NT2/D1 (cell line): ENCODE results near the gene FBXW9.
"Not testable (repeated sequence)": the region's sequence is repeated elsewhere in the genome, so short reads cannot be mapped to it uniquely, and the experiment has no call there.

Experiments used
- DNase-seq: peaks from one replicate; pipeline ENCODE4 v3.0.0-alpha.2; 2011; ENCODE audit warnings: low read depth, low spot score
- H3K27me3 ChIP-seq: 2 replicates; pipeline ENCODE4 v1.6.0; 2011; ENCODE audit warnings: mild to moderate bottlenecking; ENCODE audit not compliant: insufficient read length, insufficient read depth
- H3K36me3 ChIP-seq: 2 replicates; pipeline ENCODE4 v1.6.1; 2011; ENCODE audit warnings: mild to moderate bottlenecking, low read length, mixed read lengths; ENCODE audit not compliant: insufficient read depth, insufficient read length
- H3K4me1 ChIP-seq: 2 replicates; pipeline ENCODE4 v1.5.1; 2011; ENCODE audit not compliant: insufficient read depth, insufficient read length
- H3K4me3 ChIP-seq: 2 replicates; pipeline ENCODE4 v1.5.1; 2011; ENCODE audit warnings: low read depth; ENCODE audit not compliant: insufficient read length
- H3K9ac ChIP-seq: 2 replicates; pipeline ENCODE4 v1.6.0; 2011; ENCODE audit warnings: low read depth; ENCODE audit not compliant: insufficient read length
- H3K9me3 ChIP-seq: 2 replicates; pipeline ENCODE4 v1.5.1; 2011; ENCODE audit warnings: mild to moderate bottlenecking, low read length; ENCODE audit not compliant: insufficient read depth
- SUZ12 ChIP-seq: IDR thresholded peaks from 2 replicates; pipeline ENCODE4 v1.6.1; 2011; ENCODE audit not compliant: insufficient read length, insufficient read depth; ENCODE audit errors: extremely low read depth
- YY1 ChIP-seq: IDR thresholded peaks from 2 replicates; pipeline ENCODE4 v1.6.1; 2011; ENCODE audit not compliant: insufficient read length, insufficient read depth
- ZNF274 ChIP-seq: IDR thresholded peaks from 2 replicates; pipeline ENCODE4 v1.6.1; 2011; ENCODE audit warnings: mild to moderate bottlenecking, low read depth, low read length

The FBXW9 gene

DNA sequence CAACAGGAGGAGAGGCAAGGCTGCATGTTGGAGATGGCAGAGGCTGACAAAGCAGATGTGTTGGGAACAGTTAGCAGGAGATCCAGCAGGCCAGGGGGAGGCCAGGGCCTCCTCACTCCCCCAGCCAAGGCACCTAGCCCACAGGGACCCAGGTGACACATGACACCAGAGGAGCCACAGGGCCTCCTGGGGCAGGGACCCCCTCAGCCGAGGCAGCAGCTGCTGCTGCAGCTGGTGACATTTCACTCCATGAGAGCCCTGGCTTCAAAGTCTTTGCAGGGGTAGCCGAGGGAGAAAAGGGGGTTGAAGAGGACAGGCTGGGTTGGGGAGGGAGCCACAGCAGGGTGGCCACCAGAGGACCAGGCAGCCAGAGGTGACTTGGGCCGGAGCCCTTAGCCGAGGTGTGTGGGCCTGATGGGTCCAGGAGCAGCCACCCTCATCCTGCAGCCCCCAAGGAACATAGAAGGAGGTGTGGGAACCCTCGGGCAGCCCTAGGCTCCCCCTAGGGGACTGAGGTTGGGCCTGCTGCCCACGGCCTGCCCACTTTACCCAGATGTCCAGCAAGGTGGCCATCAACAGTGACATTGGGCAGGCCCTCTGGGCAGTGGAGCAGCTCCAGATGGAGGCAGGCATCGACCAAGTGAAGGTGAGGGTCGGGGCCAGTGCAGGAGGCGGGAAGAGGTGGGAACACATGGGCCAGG is 8.8 kb downstream of the FBXW9 start, which contains the start of gene GNG14:
Gene GNG14, plus strand, starts transcription at position 503 of the 701 bp plus-strand sequence. Its CDS starts 51 bp downstream, at position 554.
- H3K36me3 ChIP-seq, result peaks cover 53% of the 10 kb centered on the region
- H3K4me3 ChIP-seq, result no peak within 1 kb of the TSS
- H3K9me3 ChIP-seq, result no peaks in the 10 kb centered on the region
- peaks cover 4% of the 10 kb centered on the region for H3K4me1 ChIP-seq
- peak within 1 kb of the TSS; percentile 21 for H3K9ac ChIP-seq
- H3K27me3 ChIP-seq, result no peaks in the 10 kb centered on the region
- no peak for DNase-seq
- no peak for TF ChIP-seq YY1

DNA sequence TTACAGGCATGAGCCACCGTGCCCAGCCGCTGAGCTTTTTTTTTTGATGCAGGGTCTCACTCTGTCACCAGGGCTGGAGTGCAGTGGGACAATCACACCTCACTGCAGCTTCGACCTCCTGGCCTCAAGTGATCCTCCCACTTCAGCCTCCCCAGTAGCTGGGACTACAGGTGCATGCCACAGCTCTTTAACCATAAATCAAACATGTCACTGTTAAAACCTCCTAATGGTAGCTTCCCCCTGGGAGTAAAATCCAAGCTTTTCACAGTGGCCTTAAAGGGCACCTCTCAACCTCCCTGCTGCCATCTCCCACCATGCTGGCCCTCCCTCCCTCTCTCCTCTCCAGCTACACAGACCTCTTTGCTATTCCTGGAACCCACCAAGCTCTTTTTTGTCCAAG is 10.6 kb downstream of the FBXW9 start:
- Histone ChIP-seq H3K9me3 (no peaks in the 10 kb centered on the region), H3K27me3 (no peaks in the 10 kb centered on the region), H3K4me1 (peaks cover 4% of the 10 kb centered on the region), H3K4me3 (no peak overlapping the region), H3K36me3 (peaks cover 45% of the 10 kb centered on the region), H3K9ac (no peak overlapping the region)
- DNase-seq, result no peak
- TF ChIP-seq YY1 (no peak), SUZ12 (no peak), ZNF274 (no peak)

GRCh38 chr19:12681074-12681987 is 15.1 kb downstream of the FBXW9 start, which contains the start of gene DHPS:
TSS of gene DHPS (minus strand) at chr19:12681880. CDS start at chr19:12681766, 114 bp downstream.
- no peaks in the 10 kb centered on the region for H3K9me3 ChIP-seq
- H3K27me3 ChIP-seq, result no peaks in the 10 kb centered on the region
- DNase-seq, result peak; percentile 98
- H3K9ac ChIP-seq, result peak within 1 kb of the TSS; percentile 97
- TF ChIP-seq YY1 (peak; percentile 93), ZNF274 (no peak)
- H3K4me3 ChIP-seq, result peak within 1 kb of the TSS; percentile 89
- peaks cover 50% of the 10 kb centered on the region for H3K36me3 ChIP-seq
- H3K4me1 ChIP-seq, result peaks cover 6% of the 10 kb centered on the region

GRCh38 chr19:12680034-12680433 is 16.4 kb downstream of the FBXW9 start:
- H3K27me3 ChIP-seq, result no peaks in the 10 kb centered on the region
- no peak for DNase-seq
- H3K9ac ChIP-seq, result no peak overlapping the region
- peaks cover 63% of the 10 kb centered on the region for H3K36me3 ChIP-seq
- peak overlapping the region; percentile 6 for H3K4me3 ChIP-seq
- H3K9me3 ChIP-seq, result no peaks in the 10 kb centered on the region
- peaks cover 12% of the 10 kb centered on the region for H3K4me1 ChIP-seq
- TF ChIP-seq YY1 (no peak), ZNF274 (no peak), SUZ12 (no peak)

DNA sequence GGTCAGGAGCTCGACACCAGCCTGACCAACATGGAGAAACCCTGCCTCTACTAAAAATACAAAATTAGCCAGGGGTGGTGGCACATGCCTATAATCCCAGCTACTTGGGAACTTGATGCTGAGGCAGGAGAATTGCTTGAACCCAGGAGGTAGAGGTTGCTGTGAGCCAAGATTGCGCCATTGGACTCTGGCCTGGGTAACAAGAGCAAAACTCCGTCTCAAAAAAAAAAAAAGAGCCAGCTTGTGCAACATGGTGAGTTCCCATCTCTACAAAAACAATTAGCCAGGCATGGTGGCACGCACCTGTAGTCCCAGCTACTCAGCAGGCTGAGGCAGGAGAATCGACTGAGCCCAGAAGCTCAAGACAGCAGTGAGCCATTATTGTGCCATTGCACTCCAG is 18.4 kb downstream of the FBXW9 start:
- H3K9me3 ChIP-seq, H3K9ac ChIP-seq, DNase-seq, H3K4me3 ChIP-seq, H3K27me3 ChIP-seq: not testable (repeated sequence)
- H3K4me1 ChIP-seq, result peaks cover 12% of the 10 kb centered on the region
- peaks cover 69% of the 10 kb centered on the region for H3K36me3 ChIP-seq

DNA sequence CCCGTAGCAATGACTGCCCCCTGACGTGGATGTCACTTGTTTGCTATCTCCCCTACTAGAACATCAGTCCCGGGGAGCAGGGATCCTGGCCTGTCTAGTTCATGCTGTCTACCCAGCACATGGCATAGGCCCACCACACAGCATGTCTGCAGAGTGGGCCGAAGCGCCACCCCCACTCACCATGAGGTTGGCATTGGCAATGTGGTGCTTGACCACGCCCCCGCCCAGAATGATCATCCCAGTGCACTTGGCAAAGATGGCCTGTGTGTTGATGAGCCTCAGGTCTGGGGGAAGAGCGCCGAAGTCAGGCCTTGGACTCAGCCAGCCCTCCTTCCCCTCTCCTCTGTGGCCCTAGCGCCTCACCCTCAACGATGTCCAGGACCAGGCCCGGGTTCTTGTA is 19.5 kb downstream of the FBXW9 start:
- no peak for TF ChIP-seq SUZ12
- TF ChIP-seq YY1, result no peak
- no peak for TF ChIP-seq ZNF274

GRCh38 chr19:12676384-12676792 is 20.0 kb downstream of the FBXW9 start:
- Histone ChIP-seq H3K4me3 (no peak overlapping the region), H3K9ac (no peak overlapping the region), H3K4me1 (peaks cover 12% of the 10 kb centered on the region), H3K36me3 (peaks cover 81% of the 10 kb centered on the region), H3K27me3 (no peaks in the 10 kb centered on the region), H3K9me3 (no peaks in the 10 kb centered on the region)
- DNase-seq, result peak; percentile 87
- TF ChIP-seq ZNF274 (no peak), SUZ12 (no peak), YY1 (no peak)

More for the DNA sequence above, 19.5 kb downstream of the FBXW9 start:
- peaks cover 78% of the 10 kb centered on the region for H3K36me3 ChIP-seq
- DNase-seq, result no peak
- H3K4me1 ChIP-seq, result peaks cover 12% of the 10 kb centered on the region
- H3K9ac ChIP-seq, result no peak overlapping the region
- H3K9me3 ChIP-seq, result no peaks in the 10 kb centered on the region
- no peaks in the 10 kb centered on the region for H3K27me3 ChIP-seq
- no peak overlapping the region for H3K4me3 ChIP-seq
